ENCODE results near the gene BAAT. TPM values are rescaled to one million over a fixed set of nuclear protein-coding genes. Genes with fewer than 3 reads are reported as not detected.
"Not testable (repeated sequence)": the region's sequence is repeated elsewhere in the genome, so short reads cannot be mapped to it uniquely, and the experiment has no call there.

BAAT gene
- total RNA-seq, 1 donor from 2014 or later = 0.22 TPM

DNA sequence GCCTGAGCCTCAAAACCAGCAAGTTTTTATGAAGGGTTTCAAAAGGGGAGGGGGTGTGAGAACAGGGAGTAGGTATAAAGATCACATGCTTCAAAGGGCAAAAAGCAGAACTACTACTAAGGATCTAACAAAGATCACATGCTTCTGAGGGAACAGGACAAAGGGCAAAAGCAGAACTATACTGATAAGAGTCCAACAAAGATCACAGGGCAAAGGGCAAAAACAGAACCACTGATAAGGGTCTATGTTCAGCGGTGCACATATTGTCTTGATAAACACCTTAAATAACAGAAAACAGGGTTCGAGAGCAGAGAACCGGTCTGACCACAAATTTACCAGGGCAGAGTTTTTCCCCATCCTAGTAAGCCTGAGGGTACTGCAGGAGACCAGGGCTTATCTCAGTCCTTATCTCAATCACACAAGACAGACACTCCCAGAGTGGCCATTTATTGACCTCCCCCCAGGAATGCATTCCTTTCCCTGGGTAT, 57.3 kb downstream of the BAAT start:
- DNase-seq (ENCODE audit: low spot score); intact Hi-C loops (cut with DNase I): not testable (repeated sequence)

DNA sequence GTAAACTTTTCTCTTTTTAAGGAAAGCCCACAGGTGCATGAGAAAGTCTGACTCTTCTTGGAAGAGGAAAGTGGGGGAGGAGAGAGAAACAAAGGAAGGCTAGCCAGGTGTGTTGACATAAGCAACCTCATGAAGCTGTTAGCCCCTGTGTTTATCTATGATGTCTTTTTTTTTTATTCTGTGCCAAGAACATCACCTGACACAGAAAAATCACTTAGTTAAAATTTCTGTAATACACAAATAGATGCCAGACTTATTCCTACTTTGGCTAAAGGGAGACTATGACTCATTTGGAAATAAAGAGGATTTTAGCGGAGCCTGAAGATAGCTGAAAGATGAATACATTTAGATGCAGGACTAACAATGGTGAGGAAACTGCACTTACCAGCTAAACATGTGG, 58.3 kb downstream of the BAAT start:
- intact Hi-C loops (cut with DNase I) = no loop called here
- no peak for DNase-seq (ENCODE audit: low spot score)

DNA sequence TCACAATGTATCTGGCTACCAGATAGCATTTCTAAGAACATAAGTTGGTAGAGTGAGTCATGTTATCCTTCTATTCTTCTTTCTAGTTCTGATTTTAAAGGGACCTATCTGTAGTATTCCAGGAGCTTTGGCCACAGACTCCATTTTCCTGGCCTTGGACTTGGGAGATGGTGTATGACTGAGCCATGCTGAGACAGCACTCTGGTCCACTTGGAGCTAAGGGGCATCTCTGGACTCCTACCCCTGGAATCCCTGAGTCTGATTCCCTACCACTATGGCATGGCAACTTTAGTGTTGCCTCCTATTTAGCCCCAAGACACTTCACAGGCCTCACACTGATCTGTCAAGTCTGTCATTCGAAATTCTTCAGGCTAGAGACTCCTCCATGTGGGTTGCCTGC, 58.8 kb downstream of the BAAT start:
- DNase-seq (ENCODE audit: low spot score) = no peak
- intact Hi-C loops (cut with DNase I) = no loop called here

DNA sequence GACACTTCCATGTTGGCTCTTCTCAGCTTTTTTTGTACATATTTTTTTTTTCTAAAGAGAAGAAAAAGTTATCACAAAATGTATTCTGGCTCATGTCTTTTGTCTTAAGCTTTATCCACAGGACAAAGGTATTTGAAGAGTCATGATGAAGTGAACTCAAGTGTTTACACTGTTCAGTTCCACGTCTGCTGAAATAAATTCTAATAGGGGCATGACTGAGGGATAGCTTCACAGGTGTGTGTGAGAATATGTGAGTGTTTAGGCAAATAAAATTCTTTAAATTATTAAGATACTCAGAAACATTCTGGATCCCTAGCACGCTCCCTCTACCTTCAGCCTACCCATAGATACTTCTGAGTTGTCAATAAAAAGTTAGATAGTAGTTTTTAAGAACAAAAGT, 59.8 kb downstream of the BAAT start:
- intact Hi-C loops (cut with DNase I) = no loop called here
- DNase-seq (ENCODE audit: low spot score) = no peak

DNA sequence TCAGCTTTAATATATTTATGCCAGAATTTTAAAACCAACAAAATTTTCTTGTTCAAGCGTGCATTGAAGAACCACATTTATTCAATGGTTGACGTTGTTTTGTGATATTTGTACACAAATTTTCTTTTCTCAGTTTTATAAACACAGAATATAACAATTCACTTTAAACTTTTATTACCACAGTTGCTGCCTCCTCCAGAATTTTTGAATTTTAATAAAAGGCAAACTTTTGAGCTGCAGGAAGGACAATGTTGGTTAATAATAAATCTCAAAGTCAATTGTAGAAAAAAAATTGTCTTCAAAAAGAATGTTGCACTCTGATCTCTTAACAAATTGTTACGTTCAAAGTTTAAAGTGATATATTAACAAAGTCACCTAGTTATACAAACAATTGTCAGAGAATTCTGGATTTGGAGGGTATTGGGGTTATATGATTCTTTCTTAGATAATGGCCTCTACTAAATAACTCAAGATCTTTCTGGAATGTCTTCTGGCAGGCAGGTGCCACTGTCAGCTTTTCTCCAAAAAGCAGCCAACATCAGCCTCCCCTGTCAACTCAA, 60.5 kb downstream of the BAAT start:
- intact Hi-C loops (cut with DNase I) = no loop called here
- DNase-seq (ENCODE audit: low spot score) = no peak

DNA sequence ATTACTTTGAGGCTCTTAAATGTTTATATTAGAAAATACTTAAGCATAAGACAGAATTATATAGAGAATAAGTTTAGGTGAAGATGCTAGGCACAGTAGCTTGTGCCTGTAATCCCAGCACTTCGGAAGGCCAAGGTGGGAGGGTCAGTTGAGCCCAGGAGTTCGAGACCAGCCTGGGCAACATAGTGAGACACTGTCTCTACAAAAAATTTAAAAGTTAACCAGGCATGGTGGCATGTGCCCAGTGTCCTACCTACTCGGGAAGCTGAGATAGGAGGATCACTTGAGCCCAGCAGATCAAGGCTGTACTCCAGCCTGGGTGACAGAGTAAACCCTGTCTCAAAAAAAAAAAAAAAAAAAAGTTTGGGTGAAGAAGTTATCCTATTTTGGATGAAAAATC, 61.7 kb downstream of the BAAT start:
- intact Hi-C loops (cut with DNase I) = no loop called here
- DNase-seq (ENCODE audit: low spot score) = no peak

DNA sequence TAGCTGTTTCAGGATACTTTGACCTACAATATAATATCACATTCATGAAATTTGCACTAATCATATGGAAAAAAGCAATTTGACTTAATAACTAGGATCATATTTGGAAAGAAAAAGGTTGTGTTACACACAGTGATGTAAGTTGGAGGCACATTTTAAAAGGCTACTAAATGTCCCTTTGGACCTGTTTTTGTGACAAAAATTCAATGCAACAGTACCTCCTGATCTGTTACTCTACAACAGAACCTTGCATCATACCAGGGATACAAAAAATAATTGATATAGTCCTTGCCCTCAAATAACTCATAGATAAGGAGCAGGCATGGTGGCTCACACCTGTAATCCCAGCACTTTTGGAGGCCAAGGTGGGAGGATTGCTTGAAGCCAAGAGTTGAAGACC, 67.1 kb downstream of the BAAT start:
- DNase-seq (ENCODE audit: low spot score) = no peak
- intact Hi-C loops (cut with DNase I) = no loop called here

DNA sequence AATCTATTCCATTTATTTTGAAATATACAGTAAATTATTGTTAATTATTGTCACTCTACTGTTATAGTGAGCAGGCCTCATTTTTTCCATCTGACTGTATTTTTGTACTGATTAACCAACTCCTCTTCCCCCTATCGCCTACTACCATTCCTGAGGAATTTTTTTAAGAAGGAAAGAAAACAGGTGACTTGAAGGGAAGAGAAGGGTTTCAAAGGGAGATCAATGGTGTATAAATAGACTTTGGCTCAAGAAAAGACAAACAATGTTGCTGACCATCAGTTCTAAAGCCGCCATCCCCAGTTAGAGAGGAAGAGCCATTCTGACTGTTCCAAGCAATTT, 69.7 kb downstream of the BAAT start:
- intact Hi-C loops (cut with DNase I) = no loop called here
- no peak for DNase-seq (ENCODE audit: low spot score)

DNA sequence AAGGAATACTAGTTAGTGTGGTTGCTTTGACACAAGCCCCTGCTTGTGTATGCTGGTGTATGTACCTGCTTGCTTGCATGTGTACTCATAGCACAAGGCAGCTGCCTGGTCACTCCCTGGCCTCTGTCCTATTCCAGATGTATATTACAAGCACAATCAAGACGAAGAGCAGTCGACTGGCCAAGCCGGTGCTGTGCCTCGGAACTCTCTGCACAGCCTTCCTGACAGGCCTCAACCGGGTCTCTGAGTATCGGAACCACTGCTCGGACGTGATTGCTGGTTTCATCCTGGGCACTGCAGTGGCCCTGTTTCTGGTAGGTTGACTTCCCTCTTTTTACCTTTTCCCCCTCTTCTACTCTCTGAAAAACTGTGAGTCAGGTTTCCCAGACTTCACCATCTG, 72.1 kb downstream of the BAAT start:
- intact Hi-C loops (cut with DNase I) = loop anchor here (2.0 to 5.0 kb wide), 3 partner anchors 195 to 712 kb away; no protein-coding TSS in a partner anchor
- DNase-seq (ENCODE audit: low spot score) = no peak

DNA sequence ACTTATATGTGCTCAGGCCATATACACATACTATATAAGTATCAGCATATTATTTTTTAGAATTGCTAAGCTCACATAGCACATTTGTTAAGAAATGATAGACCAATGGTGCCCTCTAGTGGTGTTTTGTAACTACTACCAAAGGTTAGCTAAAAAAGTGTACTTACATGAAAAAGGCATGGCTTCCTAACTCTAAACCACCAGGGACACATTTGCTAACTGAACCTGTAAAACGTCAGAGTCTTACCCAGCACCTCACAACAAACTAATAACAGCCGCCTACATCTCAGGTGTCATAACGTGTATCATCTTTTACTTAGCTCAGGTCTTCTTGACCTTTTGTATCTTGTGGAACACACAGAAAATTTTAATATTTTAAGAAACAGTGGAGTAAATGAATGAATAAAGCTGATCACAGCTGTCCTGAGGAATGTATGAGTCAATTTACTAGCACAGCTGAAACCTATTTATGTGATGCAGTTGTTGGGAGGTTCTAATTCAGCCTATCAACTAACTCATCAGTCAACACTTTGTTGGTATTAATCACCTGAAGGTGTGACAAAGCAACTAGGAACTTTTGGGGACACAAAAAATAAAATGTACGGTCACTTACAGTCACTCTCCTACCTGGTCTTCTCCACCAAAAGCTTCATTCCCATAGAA, 72.9 kb downstream of the BAAT start:
- intact Hi-C loops (cut with DNase I) = loop anchor here (2.0 to 5.0 kb wide), 3 partner anchors 195 to 711 kb away; no protein-coding TSS in a partner anchor
- no peak for DNase-seq (ENCODE audit: low spot score)

DNA sequence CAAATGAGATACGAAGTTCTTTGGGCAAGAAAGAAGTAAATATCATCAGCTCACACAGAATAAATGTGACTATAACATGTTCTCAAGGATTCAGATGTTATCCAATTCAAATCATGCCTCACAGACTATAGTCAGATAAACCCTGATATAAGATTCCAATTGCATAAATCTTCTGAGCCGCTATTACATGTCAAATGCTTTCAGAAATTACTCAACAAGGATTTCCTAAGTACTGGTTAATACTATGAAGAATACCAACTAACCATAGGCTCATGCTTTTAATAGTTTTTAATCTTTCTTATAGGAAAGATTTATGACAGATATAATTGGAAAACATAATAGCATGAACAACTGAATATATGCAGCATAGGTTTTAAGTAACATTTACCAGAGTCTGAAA, 73.6 kb downstream of the BAAT start:
- no peak for DNase-seq (ENCODE audit: low spot score)
- intact Hi-C loops (cut with DNase I) = loop anchor here (5.0 kb wide), 2 partner anchors 194 to 599 kb away; no protein-coding TSS in a partner anchor

Other genes starting within 250 kb of the BAAT start
- gene MRPL50, start 13.6 kb upstream of the BAAT start, total RNA-seq = 14.1 TPM
- gene ZNF189, start 13.8 kb upstream of the BAAT start, total RNA-seq = 18.8 TPM
- 0.13 TPM for gene ALDOB, start 50.8 kb upstream of the BAAT start, total RNA-seq
- 58.4 TPM for gene RNF20, start 148.8 kb upstream of the BAAT start, total RNA-seq
- gene PPP3R2, start 210.0 kb upstream of the BAAT start, total RNA-seq = not detected